IPS-15b (cell line): ENCODE measurements around the gene MXRA7.
"Not testable (repeated sequence)": the region's sequence is repeated elsewhere in the genome, so short reads cannot be mapped to it uniquely, and the experiment has no call there.

ENCODE experiments used
- H3K27me3 ChIP-seq: one replicate; pipeline ENCODE4 v1.6.1; 2013; ENCODE audit warnings: low read length; ENCODE audit not compliant: control insufficient read depth, insufficient read depth
- H3K36me3 ChIP-seq: one replicate; pipeline ENCODE4 v1.6.1; 2013; ENCODE audit warnings: low read length; ENCODE audit not compliant: control insufficient read depth, insufficient read depth
- H3K4me1 ChIP-seq: one replicate; pipeline ENCODE4 v1.6.1; 2013; ENCODE audit warnings: mild to moderate bottlenecking, low read length; ENCODE audit not compliant: control insufficient read depth, insufficient read depth
- H3K4me3 ChIP-seq: one replicate; pipeline ENCODE4 v1.5.1; 2013; ENCODE audit warnings: low read depth, low read length
- H3K9ac ChIP-seq: one replicate; pipeline ENCODE4 v1.6.1; 2013; ENCODE audit warnings: low read depth, mild to moderate bottlenecking, low read length
- H3K9me3 ChIP-seq: one replicate; pipeline ENCODE4 v1.6.1; 2013; ENCODE audit warnings: mild to moderate bottlenecking, low read length; ENCODE audit not compliant: control insufficient read depth, insufficient read depth

The MXRA7 gene

GRCh38 chr17:76642032-76642561 is 68.7 kb downstream of the MXRA7 start:
- Histone ChIP-seq H3K9ac (no peak overlapping the region), H3K36me3 (no peaks in the 10 kb centered on the region)

GRCh38 chr17:76641501-76641900 is 69.3 kb downstream of the MXRA7 start:
- H3K4me1 ChIP-seq: peaks cover 2% of the 10 kb centered on the region
- no peak overlapping the region for H3K4me3 ChIP-seq
- H3K27me3 ChIP-seq: no peaks in the 10 kb centered on the region
- no peak overlapping the region for H3K9ac ChIP-seq
- H3K9me3 ChIP-seq: no peaks in the 10 kb centered on the region
- no peaks in the 10 kb centered on the region for H3K36me3 ChIP-seq

More at GRCh38 chr17:76642032-76642561, 68.7 kb downstream of the MXRA7 start:
- H3K4me1 ChIP-seq: peaks cover 2% of the 10 kb centered on the region
- H3K27me3 ChIP-seq: no peaks in the 10 kb centered on the region
- no peaks in the 10 kb centered on the region for H3K9me3 ChIP-seq
- no peak overlapping the region for H3K4me3 ChIP-seq

- H3K9me3 ChIP-seq: no peaks in the 10 kb centered on the region
- H3K36me3 ChIP-seq: no peaks in the 10 kb centered on the region
- no peaks in the 10 kb centered on the region for H3K27me3 ChIP-seq
- peaks cover 2% of the 10 kb centered on the region for H3K4me1 ChIP-seq
- no peak overlapping the region for H3K4me3 ChIP-seq
- no peak overlapping the region for H3K9ac ChIP-seq
Measured at GRCh38 chr17:76640550-76641380, 70.0 kb downstream of the MXRA7 start.

GRCh38 chr17:76638263-76638662 is 72.5 kb downstream of the MXRA7 start:
- Histone ChIP-seq H3K9me3 (no peaks in the 10 kb centered on the region), H3K36me3 (no peaks in the 10 kb centered on the region), H3K27me3 (no peaks in the 10 kb centered on the region)

GRCh38 chr17:76636486-76637206 is 74.1 kb downstream of the MXRA7 start:
- H3K9me3 ChIP-seq, H3K4me3 ChIP-seq, H3K9ac ChIP-seq, H3K36me3 ChIP-seq, H3K27me3 ChIP-seq, H3K4me1 ChIP-seq: not testable (repeated sequence)

More at GRCh38 chr17:76638263-76638662, 72.5 kb downstream of the MXRA7 start:
- Histone ChIP-seq H3K9ac (no peak overlapping the region), H3K4me1 (peaks cover 2% of the 10 kb centered on the region), H3K4me3 (no peak overlapping the region)

- Histone ChIP-seq H3K9ac (no peak overlapping the region), H3K4me1 (peaks cover 2% of the 10 kb centered on the region), H3K4me3 (no peak overlapping the region), H3K36me3 (no peaks in the 10 kb centered on the region), H3K27me3 (no peaks in the 10 kb centered on the region), H3K9me3 (no peaks in the 10 kb centered on the region)
Measured at GRCh38 chr17:76635659-76636360, 75.0 kb downstream of the MXRA7 start.

- H3K4me3 ChIP-seq: no peak overlapping the region
- H3K27me3 ChIP-seq: no peaks in the 10 kb centered on the region
- no peak overlapping the region for H3K9ac ChIP-seq
- no peaks in the 10 kb centered on the region for H3K9me3 ChIP-seq
- no peaks in the 10 kb centered on the region for H3K36me3 ChIP-seq
- peaks cover 5% of the 10 kb centered on the region for H3K4me1 ChIP-seq
Measured at GRCh38 chr17:76635039-76635438, 75.7 kb downstream of the MXRA7 start.

- no peaks in the 10 kb centered on the region for H3K36me3 ChIP-seq
- H3K4me3 ChIP-seq: no peak overlapping the region
- H3K9me3 ChIP-seq: no peaks in the 10 kb centered on the region
- peaks cover 5% of the 10 kb centered on the region for H3K4me1 ChIP-seq
- H3K9ac ChIP-seq: no peak overlapping the region
- H3K27me3 ChIP-seq: no peaks in the 10 kb centered on the region
Measured at GRCh38 chr17:76633628-76634328, 77.0 kb downstream of the MXRA7 start.

GRCh38 chr17:76631821-76632565 is 78.8 kb downstream of the MXRA7 start:
- H3K4me1 ChIP-seq: peaks cover 5% of the 10 kb centered on the region
- no peaks in the 10 kb centered on the region for H3K27me3 ChIP-seq
- H3K9ac ChIP-seq: no peak overlapping the region
- no peaks in the 10 kb centered on the region for H3K36me3 ChIP-seq
- H3K9me3 ChIP-seq: no peaks in the 10 kb centered on the region
- no peak overlapping the region for H3K4me3 ChIP-seq

GRCh38 chr17:76630151-76630550 is 80.6 kb downstream of the MXRA7 start:
- Histone ChIP-seq H3K9ac (no peak overlapping the region), H3K27me3 (no peaks in the 10 kb centered on the region), H3K36me3 (no peaks in the 10 kb centered on the region), H3K9me3 (no peaks in the 10 kb centered on the region), H3K4me3 (no peak overlapping the region), H3K4me1 (peaks cover 5% of the 10 kb centered on the region)
